ENCODE results near the gene HLA-DMA. TPM values are rescaled to one million over a fixed set of nuclear protein-coding genes. Genes with fewer than 3 reads are reported as not detected.

The HLA-DMA gene
- total and polyA plus RNA-seq, 2 of the 13 experiments (the other 11 are each of a cell fraction or from before 2014, with no cell fraction given) = 0.70 to 0.71 TPM

- TF ChIP-seq GRHL1 (CRISPR knock-in tag; conservative IDR thresholded peaks at IDR 0.05) = no peak
- peak; percentile 87 for TF ChIP-seq NCOA5 (CRISPR knock-in tag; IDR thresholded peaks at IDR 0.05)
- 0 out of 2 replicates have a peak, but pooled peaks have one; percentile 17 for TF ChIP-seq ZNF576 (CRISPR knock-in tag; IDR thresholded peaks at IDR 0.05)
- TF ChIP-seq MEIS1 (CRISPR knock-in tag; IDR thresholded peaks at IDR 0.05; ENCODE audit: borderline replicate concordance) = 0 out of 2 replicates have a peak, but pooled peaks have one; percentile 71
- peak; percentile 39 for TF ChIP-seq CEBPG (CRISPR knock-in tag; IDR thresholded peaks at IDR 0.05)
- peak; percentile 93 for TF ChIP-seq SPEN (CRISPR knock-in tag; IDR thresholded peaks at IDR 0.05; ENCODE audit: low read depth)
- no peak; the same call in 1 of the 2 replicates for TF ChIP-seq ZNF20 (CRISPR knock-in tag; IDR thresholded peaks at IDR 0.05)
- peak; percentile 84 for TF ChIP-seq PHF21A (CRISPR knock-in tag; IDR thresholded peaks at IDR 0.05)
- TF ChIP-seq KAT7 (CRISPR knock-in tag; IDR thresholded peaks at IDR 0.05; ENCODE audit: borderline replicate concordance) = 0 out of 2 replicates have a peak, but pooled peaks have one; percentile 57
- TF ChIP-seq IKZF5 (CRISPR knock-in tag; IDR thresholded peaks at IDR 0.05) = peak; percentile 87; the same call in 1 of the 2 replicates
- TF ChIP-seq ZNF788 (CRISPR knock-in tag; IDR thresholded peaks at IDR 0.05; ENCODE audit: borderline replicate concordance) = peak; percentile 5; the same call in 1 of the 2 replicates
- peak; percentile 38; the same call in 1 of the 2 replicates for TF ChIP-seq ZSCAN12 (CRISPR knock-in tag; IDR thresholded peaks at IDR 0.05)
- TF ChIP-seq HES4 (CRISPR knock-in tag; IDR thresholded peaks at IDR 0.05; ENCODE audit: borderline replicate concordance) = peak; percentile 82
- TF ChIP-seq AHR (CRISPR knock-in tag; IDR thresholded peaks at IDR 0.05) = peak; percentile 27; the same call in 1 of the 2 replicates
- TF ChIP-seq SP5 (CRISPR knock-in tag; IDR thresholded peaks at IDR 0.05; ENCODE audit: borderline replicate concordance, low read depth) = peak; percentile 6; the same call in 1 of the 2 replicates
- peak; percentile 88 for TF ChIP-seq E2F5 (CRISPR knock-in tag; conservative IDR thresholded peaks at IDR 0.05)
- TF ChIP-seq ZXDC (CRISPR knock-in tag; IDR thresholded peaks at IDR 0.05) = peak; percentile 86
- TF ChIP-seq MTERF4 (CRISPR knock-in tag; IDR thresholded peaks at IDR 0.05) = no peak
- TF ChIP-seq PHF8 (CRISPR knock-in tag; IDR thresholded peaks at IDR 0.05) = 0 out of 2 replicates have a peak, but pooled peaks have one; percentile 26
Measured at GRCh38 chr6:32971581-32972352, 18.9 kb upstream of the HLA-DMA start (continued).
